PC-3 (cell line): Measurements from ENCODE around the gene FARP1.

Experiments
- CTCF ChIP-seq: fragments of 300-600 bp; sonication (generic); conservative IDR thresholded peaks from 2 replicates; pipeline ENCODE4 v1.5.1; 2017; ENCODE audit warnings: antibody characterized with exemption, low read depth, mild to moderate bottlenecking, low read length
- EZH2 ChIP-seq: fragments of 300-600 bp; sonication (generic); IDR thresholded peaks from one replicate; pipeline ENCODE4 v1.6.1; 2017; ENCODE audit warnings: antibody characterized with exemption, mild to moderate bottlenecking, low read length; ENCODE audit not compliant: unreplicated experiment
- EZH2phosphoT487 ChIP-seq: fragments of 300-600 bp; sonication (generic); IDR thresholded peaks from 2 replicates; pipeline ENCODE4 v1.6.1; 2018; ENCODE audit warnings: mild to moderate bottlenecking, antibody characterized with exemption, low read length, borderline replicate concordance

DNA sequence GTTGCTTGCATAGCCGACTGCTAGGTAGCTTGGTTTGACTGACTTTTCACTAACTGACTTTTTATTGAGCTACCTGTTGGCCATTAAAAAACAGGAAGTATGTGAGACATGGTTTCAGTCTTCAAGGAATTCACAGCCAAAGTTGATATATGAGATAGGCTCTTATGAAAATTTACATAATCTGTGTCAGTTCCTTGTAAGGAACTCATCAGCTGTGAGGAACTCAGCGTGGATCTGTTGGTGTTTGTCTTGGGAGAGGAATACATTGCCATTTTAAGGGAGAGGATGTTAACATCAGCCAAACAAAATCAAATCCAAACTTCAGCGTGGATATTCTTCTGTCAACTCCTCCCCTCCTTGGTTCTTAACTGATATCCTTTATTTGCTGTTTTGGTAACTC, 32.1 kb downstream of the FARP1 start:
- TF ChIP-seq EZH2phosphoT487, result no peak
- no peak for TF ChIP-seq CTCF
- no peak for TF ChIP-seq EZH2
